PFSK-1 (cell line): ENCODE measurements around the gene PHACTR3.

Experiments used
- FOXP2 ChIP-seq: optimal IDR thresholded peaks from 2 replicates; pipeline ENCODE3; 2011; ENCODE audit warnings: borderline replicate concordance, control low read depth, inconsistent platforms; ENCODE audit not compliant: insufficient read depth; ENCODE audit errors: extremely low read length, extremely low read depth
- POLR2AphosphoS5 ChIP-seq: IDR thresholded peaks from 2 replicates; pipeline ENCODE4 v1.6.1; 2012; ENCODE audit warnings: low read depth, mild to moderate bottlenecking, control low read depth, low read length, moderate library complexity
- REST ChIP-seq, 2 experiments: IDR thresholded peaks; 2 replicates each; pipeline versions ENCODE4 v1.6.1 to v1.8.0; 2011 to 2012; ENCODE audit warnings: low read depth in 2 of 2, low read length in 2 of 2, control low read depth in 1 of 2, inconsistent platforms in 1 of 2, mild to moderate bottlenecking in 1 of 2, moderate library complexity in 1 of 2; ENCODE audit not compliant: insufficient read depth in 1 of 2
- SIN3A ChIP-seq: IDR thresholded peaks from 2 replicates; pipeline ENCODE4 v1.6.1; 2012; ENCODE audit warnings: mild to moderate bottlenecking, low read length, moderate library complexity, borderline replicate concordance; ENCODE audit not compliant: insufficient read depth
- TAF1 ChIP-seq: IDR thresholded peaks from 2 replicates; pipeline ENCODE4 v1.6.1; 2012; ENCODE audit warnings: low read length, control low read depth, borderline replicate concordance; ENCODE audit not compliant: insufficient read depth

PHACTR3 gene

GRCh38 chr20:59623133-59623532 lies 18.8 kb downstream of the PHACTR3 start:
- TF ChIP-seq SIN3A, result no peak
- no peak for TF ChIP-seq TAF1
- TF ChIP-seq REST (IDR thresholded peaks at IDR 0.05; ENCODE audit: insufficient read depth in 1 of 2, low read depth in 2 of 2, low read length in 2 of 2), result no peak
- no peak for TF ChIP-seq POLR2AphosphoS5
- no peak for TF ChIP-seq FOXP2

GRCh38 chr20:59623583-59623982 lies 19.2 kb downstream of the PHACTR3 start:
- no peak for TF ChIP-seq REST (IDR thresholded peaks at IDR 0.05; ENCODE audit: insufficient read depth in 1 of 2, low read depth in 2 of 2, low read length in 2 of 2)
- TF ChIP-seq SIN3A, result no peak
- TF ChIP-seq POLR2AphosphoS5, result no peak
- no peak for TF ChIP-seq FOXP2
- no peak for TF ChIP-seq TAF1

GRCh38 chr20:59624401-59624800 lies 20.1 kb downstream of the PHACTR3 start:
- TF ChIP-seq TAF1, result no peak
- TF ChIP-seq SIN3A, result no peak
- TF ChIP-seq POLR2AphosphoS5, result no peak
- TF ChIP-seq FOXP2, result no peak
- no peak for TF ChIP-seq REST (IDR thresholded peaks at IDR 0.05; ENCODE audit: insufficient read depth in 1 of 2, low read depth in 2 of 2, low read length in 2 of 2)

- TF ChIP-seq SIN3A (no peak), FOXP2 (no peak), POLR2AphosphoS5 (no peak)
Observed at GRCh38 chr20:59625214-59625922, 21.0 kb downstream of the PHACTR3 start.

GRCh38 chr20:59627298-59627697 lies 23.0 kb downstream of the PHACTR3 start:
- TF ChIP-seq TAF1 (no peak), POLR2AphosphoS5 (no peak), FOXP2 (no peak), REST (IDR thresholded peaks at IDR 0.05; ENCODE audit: insufficient read depth in 1 of 2, low read depth in 2 of 2, low read length in 2 of 2) (no peak), SIN3A (no peak)
